Neuronal stem cell (in vitro differentiated cells): Measurements from ENCODE around the gene PPBP.

Experiments used
- DNase-seq: peaks from one replicate; pipeline ENCODE4 v3.0.0-alpha.2; 2013; ENCODE audit warnings: low spot score
- H2AFZ ChIP-seq: one replicate; pipeline ENCODE4 v1.6.1; 2013; ENCODE audit warnings: mild to moderate bottlenecking, low read length, inconsistent platforms
- H2AK5ac ChIP-seq: 2 replicates; pipeline ENCODE4 v1.6.1; 2013; ENCODE audit warnings: low read depth, mild to moderate bottlenecking, inconsistent platforms, low read length, moderate library complexity, mixed read lengths
- H2BK120ac ChIP-seq: 2 replicates; pipeline ENCODE4 v1.6.1; 2013; ENCODE audit warnings: low read depth, mild to moderate bottlenecking, inconsistent platforms, low read length, moderate library complexity, mixed read lengths
- H2BK12ac ChIP-seq: one replicate; pipeline ENCODE4 v1.6.1; 2013; ENCODE audit warnings: low read length, inconsistent platforms
- H2BK15ac ChIP-seq: 2 replicates; pipeline ENCODE4 v1.6.1; 2013; ENCODE audit warnings: mild to moderate bottlenecking, low read length, inconsistent platforms, mixed read lengths
- H2BK5ac ChIP-seq: one replicate; pipeline ENCODE4 v1.6.1; 2013; ENCODE audit warnings: inconsistent platforms, mild to moderate bottlenecking, low read length, moderate library complexity
- H3K14ac ChIP-seq: one replicate; pipeline ENCODE4 v1.6.1; 2013; ENCODE audit warnings: low read length, inconsistent platforms
- H3K18ac ChIP-seq: 2 replicates; pipeline ENCODE4 v1.6.1; 2013; ENCODE audit warnings: low read length, inconsistent platforms
- H3K23ac ChIP-seq: 2 replicates; pipeline ENCODE4 v1.6.1; 2013; ENCODE audit warnings: low read depth, mild to moderate bottlenecking, mixed read lengths, low read length, inconsistent platforms; ENCODE audit not compliant: poor library complexity
- H3K27ac ChIP-seq: replicated peaks from 3 replicates; pipeline ENCODE4 v1.5.1; 2013; ENCODE audit warnings: low read length, inconsistent platforms
- H3K27me3 ChIP-seq, 3 experiments: 2 replicates each; pipeline ENCODE4 v1.6.1; 2013; ENCODE audit warnings: low read length in 3 of 3, mild to moderate bottlenecking in 2 of 3, inconsistent platforms in 1 of 3, low read depth in 1 of 3, mixed read lengths in 1 of 3, moderate library complexity in 1 of 3; ENCODE audit not compliant: control insufficient read depth in 3 of 3, insufficient read depth in 3 of 3
- H3K36me3 ChIP-seq, 2 donors: replicated peaks in 1 of 2; 2 replicates each; pipeline ENCODE4 v1.6.1; 2013; ENCODE audit warnings: low read length in 2 of 2; ENCODE audit not compliant: control insufficient read depth in 2 of 2, insufficient read depth in 2 of 2
- H3K4ac ChIP-seq: 2 replicates; pipeline ENCODE4 v1.6.1; 2013; ENCODE audit warnings: inconsistent platforms, mild to moderate bottlenecking, low read length, moderate library complexity
- H3K4me1 ChIP-seq, 2 donors: 1 replicate in 1 of 2; 2 replicates in 1 of 2; pipeline ENCODE4 v1.6.1; 2013; ENCODE audit warnings: low read length in 2 of 2, low read depth in 1 of 2; ENCODE audit not compliant: control insufficient read depth in 2 of 2, insufficient read depth in 1 of 2
- H3K4me2 ChIP-seq: one replicate; pipeline ENCODE4 v1.6.1; 2013; ENCODE audit warnings: mild to moderate bottlenecking, low read length, inconsistent platforms; ENCODE audit not compliant: insufficient read depth, poor library complexity, severe bottlenecking
- H3K4me3 ChIP-seq, 2 donors: 2 replicates each; pipeline ENCODE4 v1.5.1; 2013; ENCODE audit warnings: low read length in 2 of 2, mild to moderate bottlenecking in 2 of 2, inconsistent platforms in 1 of 2, moderate library complexity in 1 of 2
- H3K79me1 ChIP-seq: one replicate; pipeline ENCODE4 v1.6.1; 2013; ENCODE audit warnings: low read depth, mild to moderate bottlenecking, inconsistent platforms, low read length, moderate library complexity
- H3K9ac ChIP-seq: one replicate; pipeline ENCODE4 v1.6.1; 2013; ENCODE audit warnings: mild to moderate bottlenecking, low read depth, low read length, inconsistent platforms; ENCODE audit not compliant: poor library complexity
- H3K9me3 ChIP-seq, 2 donors: replicated peaks in 1 of 2; 2 replicates each; pipeline versions ENCODE3 to v1.6.1; 2013; ENCODE audit warnings: low read length in 2 of 2, mild to moderate bottlenecking in 2 of 2, inconsistent platforms in 1 of 2, low read depth in 1 of 2, mixed read lengths in 1 of 2, moderate library complexity in 1 of 2; ENCODE audit not compliant: control insufficient read depth in 2 of 2, insufficient read depth in 1 of 2
- H4K8ac ChIP-seq: one replicate; pipeline ENCODE4 v1.6.1; 2013; ENCODE audit warnings: low read depth, mild to moderate bottlenecking, inconsistent platforms, low read length, moderate library complexity
- H4K91ac ChIP-seq: one replicate; pipeline ENCODE4 v1.6.1; 2013; ENCODE audit warnings: low read length, low read depth, mild to moderate bottlenecking, inconsistent platforms; ENCODE audit not compliant: poor library complexity
- WGBS, 2 donors: extraction: QIAGEN DNeasy Blood & Tissue Kit; methylation state at CpG; one replicate each; pipeline ENCODE4 v1.1.7; 2013; ENCODE audit warnings: missing lambda C conversion rate in 2 of 2, mixed read lengths in 1 of 2; ENCODE audit not compliant: insufficient read length in 2 of 2, insufficient replicate concordance in 1 of 2; ENCODE audit errors: extremely low coverage in 2 of 2; 5-methylcytosine and 5-hydroxymethylcytosine counted together

PPBP gene

GRCh38 chr4:73990988-73991741 lies 3.2 kb upstream of the PPBP start:
- Histone ChIP-seq H4K8ac (no peak overlapping the region), H2BK120ac (no peak overlapping the region), H2BK15ac (no peak overlapping the region), H3K9me3 (no peaks in the 10 kb centered on the region), H2AK5ac (no peak overlapping the region), H2BK12ac (no peak overlapping the region), H3K4me1 (no peaks in the 10 kb centered on the region), H2AFZ (no peak overlapping the region), H3K27ac (no peak overlapping the region), H3K9ac (no peak overlapping the region), H3K4ac (no peak overlapping the region), H3K79me1 (no peaks in the 10 kb centered on the region), H2BK5ac (no peak overlapping the region), H3K27me3 (no peaks in the 10 kb centered on the region), H4K91ac (no peak overlapping the region), H3K18ac (no peak overlapping the region), H3K36me3 (no peaks in the 10 kb centered on the region), H3K23ac (no peak overlapping the region), H3K14ac (no peak overlapping the region), H3K4me3 (no peak overlapping the region), H3K4me2 (no peak overlapping the region)
- no CpG with 5 or more reads among the region's 9 CpGs for WGBS, 2 donors
- DNase-seq = no peak

DNA sequence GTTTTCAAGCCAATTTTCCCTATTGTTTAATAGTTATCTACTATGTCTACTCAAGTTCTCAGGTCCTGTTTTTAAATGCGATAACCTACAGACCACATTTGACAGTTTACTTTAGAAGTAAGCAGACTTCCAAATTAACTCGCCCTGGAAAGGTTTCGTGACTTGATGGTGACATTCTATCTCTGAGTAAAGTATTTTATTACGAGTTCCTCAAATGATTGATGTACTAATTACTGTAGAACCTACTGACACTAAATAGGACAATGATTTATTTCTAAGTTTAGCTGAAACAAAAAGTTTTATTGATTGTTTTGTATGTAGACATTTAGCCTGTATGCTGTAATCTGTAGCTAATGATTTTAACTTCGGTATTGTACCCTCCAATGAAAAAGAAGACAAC lies 1.9 kb upstream of the PPBP start:
- Histone ChIP-seq H2BK120ac (no peak overlapping the region), H2BK5ac (no peak overlapping the region), H3K9ac (no peak overlapping the region), H3K14ac (no peak overlapping the region), H4K8ac (no peak overlapping the region), H4K91ac (no peak overlapping the region), H3K79me1 (no peaks in the 10 kb centered on the region), H3K9me3 (no peaks in the 10 kb centered on the region), H3K36me3 (no peaks in the 10 kb centered on the region), H3K27me3 (no peaks in the 10 kb centered on the region), H2AFZ (no peak overlapping the region), H3K4ac (no peak overlapping the region), H3K4me3 (no peak overlapping the region), H3K4me2 (no peak overlapping the region), H2BK15ac (no peak overlapping the region), H2BK12ac (no peak overlapping the region), H3K27ac (no peak overlapping the region), H3K23ac (no peak overlapping the region), H2AK5ac (no peak overlapping the region), H3K18ac (no peak overlapping the region), H3K4me1 (no peaks in the 10 kb centered on the region)
- no peak for DNase-seq
- WGBS, 2 donors = no CpG with 5 or more reads among the region's 5 CpGs

DNA sequence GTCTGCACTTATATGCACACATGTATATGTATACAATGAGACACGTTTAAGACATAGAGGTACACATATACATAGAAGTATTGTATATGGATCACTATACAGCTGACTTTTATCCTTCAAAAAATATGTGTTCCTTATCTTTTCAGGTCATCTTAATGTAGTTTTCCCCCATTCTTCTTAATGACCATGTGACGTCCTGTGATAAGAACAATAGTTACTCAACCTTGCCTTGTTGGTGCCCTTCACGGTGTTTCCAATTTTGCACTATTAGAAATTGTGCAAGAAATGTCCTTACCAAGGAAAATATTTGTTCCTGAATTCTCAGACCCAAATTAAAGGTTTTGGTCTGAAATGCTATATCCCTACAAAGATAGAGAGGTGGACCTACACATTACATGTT lies 1.0 kb upstream of the PPBP start:
- H3K14ac ChIP-seq = no peak overlapping the region
- no peaks in the 10 kb centered on the region for H3K9me3 ChIP-seq
- H3K4me1 ChIP-seq = no peaks in the 10 kb centered on the region
- no peak overlapping the region for H4K8ac ChIP-seq
- no peak overlapping the region for H3K4me2 ChIP-seq
- no peak overlapping the region for H3K4ac ChIP-seq
- no peaks in the 10 kb centered on the region for H3K27me3 ChIP-seq
- H2AFZ ChIP-seq = no peak overlapping the region
- WGBS, 2 donors = no CpG with 5 or more reads among the region's 3 CpGs
- H2BK15ac ChIP-seq = no peak overlapping the region
- H2BK120ac ChIP-seq = no peak overlapping the region
- H3K18ac ChIP-seq = no peak overlapping the region
- H3K23ac ChIP-seq = no peak overlapping the region
- H2BK5ac ChIP-seq = no peak overlapping the region
- H2AK5ac ChIP-seq = no peak overlapping the region
- DNase-seq = no peak
- H3K36me3 ChIP-seq = no peaks in the 10 kb centered on the region
- H3K4me3 ChIP-seq = no peak overlapping the region
- no peaks in the 10 kb centered on the region for H3K79me1 ChIP-seq
- no peak overlapping the region for H3K27ac ChIP-seq
- no peak overlapping the region for H4K91ac ChIP-seq
- H3K9ac ChIP-seq = no peak overlapping the region
- no peak overlapping the region for H2BK12ac ChIP-seq

DNA sequence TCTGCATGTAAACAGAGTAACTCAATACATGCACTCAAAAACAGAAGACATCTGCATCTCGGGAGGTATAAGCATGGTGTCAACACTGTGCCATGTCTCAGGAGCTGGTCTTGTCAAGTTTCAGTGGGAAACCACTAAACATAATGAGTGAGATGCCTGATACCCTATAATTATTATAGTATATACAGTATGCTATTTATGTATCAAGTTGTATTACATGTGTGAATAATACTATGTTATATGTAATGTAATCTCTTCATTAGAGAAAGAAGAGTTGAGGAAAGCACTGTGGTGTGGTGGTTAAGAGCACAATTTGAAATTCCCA lies 2.5 kb downstream of the PPBP start:
- Histone ChIP-seq H3K27me3 (no peaks in the 10 kb centered on the region), H3K14ac (no peak overlapping the region), H3K4me3 (no peak overlapping the region), H4K8ac (no peak overlapping the region), H3K4me1 (no peaks in the 10 kb centered on the region), H2BK12ac (no peak overlapping the region), H2BK15ac (no peak overlapping the region), H3K9me3 (no peaks in the 10 kb centered on the region), H3K9ac (no peak overlapping the region), H2AFZ (no peak overlapping the region), H3K18ac (no peak overlapping the region), H3K4me2 (no peak overlapping the region), H3K23ac (no peak overlapping the region), H3K36me3 (no peaks in the 10 kb centered on the region), H2BK120ac (no peak overlapping the region), H2AK5ac (no peak overlapping the region), H3K79me1 (no peaks in the 10 kb centered on the region), H3K4ac (no peak overlapping the region), H3K27ac (no peak overlapping the region), H2BK5ac (no peak overlapping the region), H4K91ac (no peak overlapping the region)
- DNase-seq = no peak
- no CpG with 5 or more reads among the region's 1 CpG for WGBS, 2 donors
